Testis (tissue), 3 donors: ENCODE data around the gene NUBP1. TPM values are rescaled to one million over a fixed set of nuclear protein-coding genes. Genes with fewer than 3 reads are reported as not detected.

Experiments
- DNase-seq: peaks from one replicate; pipeline ENCODE4 v3.0.0-alpha.2; 2019
- H3K27ac ChIP-seq, 2 donors: fragments of 200-600 bp; sonication (generic); one replicate each; pipeline ENCODE4 v1.5.1; 2019
- H3K27me3 ChIP-seq: fragments of 200-600 bp; sonication (generic); one replicate; pipeline ENCODE4 v1.5.1; 2019
- H3K36me3 ChIP-seq: fragments of 200-600 bp; sonication (generic); one replicate; pipeline ENCODE4 v1.5.1; 2017; ENCODE audit warnings: low read depth; ENCODE audit errors: missing control alignments
- H3K4me1 ChIP-seq: fragments of 200-600 bp; sonication (generic); one replicate; pipeline ENCODE4 v1.5.1; 2019
- H3K4me3 ChIP-seq, 2 donors: fragments of 200-600 bp; sonication (generic); one replicate each; pipeline ENCODE4 v1.5.1; 2017 to 2019
- H3K9me3 ChIP-seq: fragments of 200-600 bp; sonication (generic); one replicate; pipeline ENCODE4 v1.5.1; 2017
- CTCF ChIP-seq, 3 experiments: fragments of 450-650 bp in 2 of 3; fragments of 200-600 bp in 1 of 3; sonication (generic) in 1 of 3; IDR thresholded peaks; one replicate each; pipeline ENCODE4 v1.5.1; 2016 to 2019; ENCODE audit warnings: antibody characterized with exemption in 3 of 3, mild to moderate bottlenecking in 2 of 3, moderate library complexity in 1 of 3
- POLR2A ChIP-seq: fragments of 450-650 bp; IDR thresholded peaks from one replicate; pipeline ENCODE4 v1.6.1; 2017; ENCODE audit warnings: antibody characterized with exemption, mild to moderate bottlenecking, moderate library complexity
- WGBS, 2 donors: methylation state at CpG; one replicate each; pipeline ENCODE4 v1.1.5; 2018; 5-methylcytosine and 5-hydroxymethylcytosine counted together
- intact Hi-C: fragments of 100-400 bp; cut with DNase I; formaldehyde crosslinking; loops from one replicate; pipeline ENCODE4 v1.15.1; 2023; ENCODE audit warnings: low total_unique reads
- polyA plus RNA-seq: library from polyadenylated mRNA; stranded (reverse); fragments of 350-450 nt; fragmentation: Illumina TruSeq; extraction: RNeasy Lipid Tissue Mini Kit (QIAGEN cat#74804); gene quantifications from one replicate; pipeline ENCODE4 v1.2.3, GENCODE V29; 2014; ENCODE audit warnings: low read depth, low replicate concordance; ENCODE audit not compliant: insufficient read depth
- total RNA-seq, 2 donors: library from RNA; depleted of rRNA; stranded (reverse); fragments of >200 nt; gene quantifications; one replicate each; pipeline ENCODE4 v1.2.3, GENCODE V29; 2016

The NUBP1 gene
- total and polyA plus RNA-seq, 3 donors from 2014 or later = 23.0 to 41.1 (median 33.9) TPM

- WGBS, 2 donors = 91 to 95% methylated on average over 4 of the region's 4 CpGs
- Histone ChIP-seq H3K4me1 (no peaks in the 10 kb centered on the region), H3K9me3 (no peaks in the 10 kb centered on the region), H3K27me3 (no peaks in the 10 kb centered on the region), H3K36me3 (no peaks in the 10 kb centered on the region), H3K27ac (no peak overlapping the region), H3K4me3 (no peak overlapping the region)
- TF ChIP-seq CTCF (IDR thresholded peaks at IDR 0.05) (no peak), POLR2A (no peak)
- intact Hi-C loops = no loop called here
- DNase-seq = no peak
Observed at GRCh38 chr16:10754941-10755340, 11.3 kb downstream of the NUBP1 start.

GRCh38 chr16:10756574-10756973 is 12.9 kb downstream of the NUBP1 start:
- no peak for DNase-seq
- no peak overlapping the region for H3K27ac ChIP-seq
- no peaks in the 10 kb centered on the region for H3K36me3 ChIP-seq
- H3K27me3 ChIP-seq = no peaks in the 10 kb centered on the region
- no peaks in the 10 kb centered on the region for H3K9me3 ChIP-seq
- no peaks in the 10 kb centered on the region for H3K4me1 ChIP-seq
- WGBS, 2 donors = 76 to 87% methylated on average over 6 of the region's 6 CpGs
- no peak overlapping the region for H3K4me3 ChIP-seq
- intact Hi-C loops = no loop called here
- TF ChIP-seq POLR2A = no peak
- no peak for TF ChIP-seq CTCF (IDR thresholded peaks at IDR 0.05)

GRCh38 chr16:10760858-10761257 is 17.2 kb downstream of the NUBP1 start:
- no peak for DNase-seq
- Histone ChIP-seq H3K4me1 (peaks cover 3% of the 10 kb centered on the region), H3K27me3 (no peaks in the 10 kb centered on the region), H3K36me3 (no peaks in the 10 kb centered on the region), H3K4me3 (no peak overlapping the region), H3K27ac (no peak overlapping the region), H3K9me3 (no peaks in the 10 kb centered on the region)
- intact Hi-C loops = no loop called here
- no peak for TF ChIP-seq CTCF (IDR thresholded peaks at IDR 0.05)
- no peak for TF ChIP-seq POLR2A
- WGBS, 2 donors = 68 to 73% methylated on average over 3 of the region's 3 CpGs

GRCh38 chr16:10761373-10761772 is 17.7 kb downstream of the NUBP1 start:
- peaks cover 3% of the 10 kb centered on the region for H3K4me1 ChIP-seq
- H3K27me3 ChIP-seq = no peaks in the 10 kb centered on the region
- H3K4me3 ChIP-seq = no peak overlapping the region
- intact Hi-C loops = no loop called here
- 88 to 93% methylated on average over 8 of the region's 8 CpGs for WGBS, 2 donors
- H3K9me3 ChIP-seq = no peaks in the 10 kb centered on the region
- H3K27ac ChIP-seq = no peak overlapping the region
- H3K36me3 ChIP-seq = no peaks in the 10 kb centered on the region
- TF ChIP-seq CTCF (IDR thresholded peaks at IDR 0.05) (no peak), POLR2A (no peak)
- DNase-seq = no peak

- Histone ChIP-seq H3K9me3 (no peaks in the 10 kb centered on the region), H3K27ac (no peak overlapping the region), H3K27me3 (no peaks in the 10 kb centered on the region), H3K36me3 (no peaks in the 10 kb centered on the region), H3K4me1 (peaks cover 3% of the 10 kb centered on the region), H3K4me3 (no peak overlapping the region)
- intact Hi-C loops = no loop called here
- peak; percentile 22 for DNase-seq
- 84 to 89% methylated on average over 18 to 35 of the region's 35 CpGs for WGBS, 2 donors
- no peak for TF ChIP-seq POLR2A
- no peak for TF ChIP-seq CTCF (IDR thresholded peaks at IDR 0.05)
Observed at GRCh38 chr16:10762336-10763016, 18.8 kb downstream of the NUBP1 start.
